Adrenal gland (tissue), 12 donors: Measurements from ENCODE around the gene MED27. TPM values are rescaled to one million over a fixed set of nuclear protein-coding genes. Genes with fewer than 3 reads are reported as not detected.

Experiments used
- DNase-seq, 7 donors: peaks; one replicate each; pipeline ENCODE4 v3.0.0-alpha.2; 2019 to 2020
- H3K27ac ChIP-seq, 5 donors: fragments of 200-600 bp; sonication (generic) in 4 of 5; 1 replicate in 3 of 5; 2 replicates in 2 of 5; pipeline versions ENCODE4 v1.5.1 to v1.8.0; 2016 to 2020; ENCODE audit warnings: mild to moderate bottlenecking in 1 of 5
- H3K27me3 ChIP-seq: fragments of 200-600 bp; 2 replicates; pipeline ENCODE4 v1.8.0; 2021
- H3K36me3 ChIP-seq, 2 donors: fragments of 200-600 bp; replicated peaks in 1 of 2; 1 replicate in 1 of 2; 2 replicates in 1 of 2; pipeline versions ENCODE4 v1.5.1 to v1.8.0; 2018 to 2022
- H3K4me1 ChIP-seq, 2 donors: fragments of 200-600 bp; replicated peaks in 1 of 2; 1 replicate in 1 of 2; 2 replicates in 1 of 2; pipeline versions ENCODE4 v1.5.1 to v1.8.0; 2018 to 2021
- H3K4me3 ChIP-seq, 4 donors: fragments of 200-600 bp; sonication (generic) in 3 of 4; one replicate each; pipeline ENCODE4 v1.5.1; 2016 to 2018
- H3K9me3 ChIP-seq, 3 donors: fragments of 200-600 bp; sonication (generic) in 1 of 3; replicated peaks in 1 of 3; 1 replicate in 2 of 3; 2 replicates in 1 of 3; pipeline versions ENCODE4 v1.5.1 to v1.8.0; 2016 to 2021
- POLR2A ChIP-seq, 2 donors: fragments of 450-650 bp; IDR thresholded peaks; one replicate each; pipeline ENCODE4 v1.6.1; 2017; ENCODE audit warnings: antibody characterized with exemption in 2 of 2, mild to moderate bottlenecking in 2 of 2, moderate library complexity in 1 of 2
- WGBS, 4 donors: extraction: QIAGEN DNeasy Blood & Tissue Kit in 2 of 4; methylation state at CpG; one replicate each; pipeline versions ENCODE4 v1.1.5 to v1.1.7; 2013 to 2017; 5-methylcytosine and 5-hydroxymethylcytosine counted together
- intact Hi-C, 2 donors: fragments of 100-400 bp; cut with DNase I; formaldehyde crosslinking; loops; one replicate each; pipeline versions ENCODE4 v1.14.1 to v1.15.0; 2022 to 2023
- polyA plus RNA-seq, 3 donors: library from polyadenylated mRNA; stranded (reverse); fragments of 200-250 nt in 2 of 3; fragments of 350-450 nt in 1 of 3; fragmentation: Illumina TruSeq in 1 of 3; extraction: RNeasy Lipid Tissue Mini Kit (QIAGEN cat#74804) in 1 of 3; gene quantifications; one replicate each; pipeline ENCODE4 v1.2.3, GENCODE V29; 2013 to 2014
- total RNA-seq, 9 donors: library from RNA; depleted of rRNA in 4 of 9; stranded (reverse); fragments of >200 nt in 4 of 9; fragments of 120-200 nt in 1 of 9; fragmentation: NEBNext Ultra II Directional in 1 of 9; extraction: Animal tissue kit (Norgen Biotek cat#: 25700) in 1 of 9; gene quantifications; one replicate each; pipeline versions ENCODE4 v1.1.0 to v1.2.4, GENCODE V29; 2013 to 2023
- TF ChIP-seq, protein P1 (sequence below), 6 experiments: fragments of 450-650 bp in 4 of 6; fragments of 200-600 bp in 2 of 6; sonication (generic) in 1 of 6; IDR thresholded peaks; 1 replicate in 5 of 6; 2 replicates in 1 of 6; pipeline versions ENCODE4 v1.5.1 to v1.8.0; 2016 to 2021; ENCODE audit warnings: antibody characterized with exemption in 6 of 6, mild to moderate bottlenecking in 2 of 6, moderate library complexity in 1 of 6
- donor health status: healthy with polysubstance abuse.
- donor health status: Bipolar disorder and iron deficiency.
- donor health status: DM: yes; HTN: yes; CAD: no.
- donor health status: DM: no; HTN: no; CAD: no.
- donor health status: DM: no; HTN: no; CAD: no.
- donor health status: DM: yes; HTN: yes; CAD: no.

The MED27 gene
- total and polyA plus RNA-seq, 12 donors: 12.2 to 37.4 (median 15.9) TPM

DNA sequence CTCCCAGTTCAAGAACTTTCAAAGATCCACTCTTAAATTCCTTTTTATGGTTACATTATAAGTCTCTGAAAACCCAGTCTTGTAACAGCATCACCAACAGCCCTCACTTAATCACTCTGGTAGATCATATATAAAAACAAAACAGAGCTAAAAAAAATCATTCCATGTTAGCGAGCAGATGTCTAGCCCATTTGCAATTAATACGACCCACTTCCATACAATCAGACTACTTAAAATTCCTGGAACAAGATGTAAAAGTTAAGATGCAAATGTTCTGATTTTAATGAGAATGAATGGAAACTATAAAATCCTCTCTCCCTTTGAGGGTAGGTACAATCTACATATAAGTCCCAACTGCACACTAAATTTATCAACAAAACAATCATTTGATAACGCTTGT, 167.0 kb downstream of the MED27 start:
- TF ChIP-seq, protein P1, sequence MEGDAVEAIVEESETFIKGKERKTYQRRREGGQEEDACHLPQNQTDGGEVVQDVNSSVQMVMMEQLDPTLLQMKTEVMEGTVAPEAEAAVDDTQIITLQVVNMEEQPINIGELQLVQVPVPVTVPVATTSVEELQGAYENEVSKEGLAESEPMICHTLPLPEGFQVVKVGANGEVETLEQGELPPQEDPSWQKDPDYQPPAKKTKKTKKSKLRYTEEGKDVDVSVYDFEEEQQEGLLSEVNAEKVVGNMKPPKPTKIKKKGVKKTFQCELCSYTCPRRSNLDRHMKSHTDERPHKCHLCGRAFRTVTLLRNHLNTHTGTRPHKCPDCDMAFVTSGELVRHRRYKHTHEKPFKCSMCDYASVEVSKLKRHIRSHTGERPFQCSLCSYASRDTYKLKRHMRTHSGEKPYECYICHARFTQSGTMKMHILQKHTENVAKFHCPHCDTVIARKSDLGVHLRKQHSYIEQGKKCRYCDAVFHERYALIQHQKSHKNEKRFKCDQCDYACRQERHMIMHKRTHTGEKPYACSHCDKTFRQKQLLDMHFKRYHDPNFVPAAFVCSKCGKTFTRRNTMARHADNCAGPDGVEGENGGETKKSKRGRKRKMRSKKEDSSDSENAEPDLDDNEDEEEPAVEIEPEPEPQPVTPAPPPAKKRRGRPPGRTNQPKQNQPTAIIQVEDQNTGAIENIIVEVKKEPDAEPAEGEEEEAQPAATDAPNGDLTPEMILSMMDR (IDR thresholded peaks at IDR 0.05): no peak
- H3K4me1 ChIP-seq: no peaks in the 10 kb centered on the region
- no peak overlapping the region for H3K27ac ChIP-seq
- WGBS, 4 donors: 92 to 97% (median 95%) methylated on average over 3 of the region's 3 CpGs
- no peak for DNase-seq
- no peaks in the 10 kb centered on the region for H3K27me3 ChIP-seq
- no peak overlapping the region for H3K4me3 ChIP-seq
- H3K36me3 ChIP-seq: no peaks in the 10 kb centered on the region
- H3K9me3 ChIP-seq: no peaks in the 10 kb centered on the region
- intact Hi-C loops: no loop called here

DNA sequence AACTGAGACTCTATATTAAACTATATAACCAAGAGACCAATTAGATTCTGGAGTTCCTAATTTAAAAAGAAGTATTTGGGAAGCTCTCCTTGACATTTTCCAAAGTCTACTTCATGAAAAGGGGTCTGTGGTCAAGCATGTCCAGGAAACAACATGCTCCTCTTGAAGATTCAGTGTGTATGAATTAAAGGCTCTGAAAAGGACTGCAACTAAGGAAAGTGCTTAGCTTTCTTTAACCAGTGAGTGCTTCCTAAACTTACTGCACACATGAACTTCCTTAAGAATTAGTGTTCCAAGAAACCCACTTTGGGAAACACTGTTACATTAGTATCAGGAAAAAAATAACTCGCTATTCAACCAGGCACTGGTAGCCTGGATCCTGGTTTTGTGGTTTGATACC, 167.6 kb downstream of the MED27 start:
- 88 to 100% (median 99%) methylated on average over 1 of the region's 1 CpG for WGBS, 4 donors
- DNase-seq: no peak
- intact Hi-C loops: no loop called here
- TF ChIP-seq, protein P1 (IDR thresholded peaks at IDR 0.05): no peak
- no peak for TF ChIP-seq POLR2A (IDR thresholded peaks at IDR 0.05)
- H3K36me3 ChIP-seq: no peaks in the 10 kb centered on the region
- H3K4me3 ChIP-seq: no peak overlapping the region
- H3K9me3 ChIP-seq: no peaks in the 10 kb centered on the region
- no peaks in the 10 kb centered on the region for H3K27me3 ChIP-seq
- no peak overlapping the region for H3K27ac ChIP-seq
- no peaks in the 10 kb centered on the region for H3K4me1 ChIP-seq

DNA sequence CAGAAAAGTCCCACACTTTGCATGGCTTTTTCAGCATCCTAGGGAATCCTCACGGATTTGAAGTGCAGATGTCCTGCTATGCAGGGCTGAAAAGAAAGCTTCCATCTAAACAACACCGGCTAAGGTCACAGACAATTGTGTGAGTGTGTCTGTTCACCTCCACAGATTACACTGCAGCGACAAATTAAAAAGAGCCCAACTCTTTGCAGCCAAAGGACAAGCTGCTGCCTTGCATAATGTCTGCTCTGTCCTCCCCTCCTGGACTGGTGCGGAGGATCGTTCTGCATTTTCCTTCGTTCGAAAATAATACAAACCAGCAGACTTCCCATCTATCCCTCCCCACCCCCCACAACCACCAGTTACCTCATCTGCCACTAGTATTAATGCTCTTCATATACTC, 169.1 kb downstream of the MED27 start:
- no peaks in the 10 kb centered on the region for H3K4me1 ChIP-seq
- H3K27ac ChIP-seq: no peak overlapping the region
- H3K27me3 ChIP-seq: no peaks in the 10 kb centered on the region
- DNase-seq: no peak
- TF ChIP-seq, protein P1 (IDR thresholded peaks at IDR 0.05): no peak
- TF ChIP-seq POLR2A (IDR thresholded peaks at IDR 0.05): no peak
- no peaks in the 10 kb centered on the region for H3K36me3 ChIP-seq
- intact Hi-C loops: no loop called here
- WGBS, 4 donors: 86 to 93% (median 90%) methylated on average over 6 to 7 of the region's 7 CpGs
- no peaks in the 10 kb centered on the region for H3K9me3 ChIP-seq
- no peak overlapping the region for H3K4me3 ChIP-seq

DNA sequence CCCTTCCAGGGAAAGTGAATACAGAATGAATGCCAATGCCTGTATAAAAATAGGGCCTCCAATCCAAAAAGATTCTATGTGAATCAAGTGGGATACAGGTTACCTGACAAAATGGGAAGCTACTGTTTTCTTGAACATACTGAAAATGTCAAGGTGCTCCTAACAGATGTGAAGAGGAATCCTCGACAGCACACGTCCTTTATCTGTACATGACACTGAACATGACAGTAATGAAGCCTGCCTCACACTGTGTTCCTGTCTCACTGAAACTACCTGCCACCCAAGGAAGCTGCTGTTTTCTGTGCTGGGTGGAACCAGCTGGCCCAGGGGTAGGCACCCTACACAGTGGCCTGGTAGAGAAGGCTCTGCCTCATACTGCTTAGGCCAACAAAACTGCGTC, 174.5 kb downstream of the MED27 start:
- H3K4me1 ChIP-seq: no peaks in the 10 kb centered on the region
- no peak for DNase-seq
- no peaks in the 10 kb centered on the region for H3K27me3 ChIP-seq
- no peaks in the 10 kb centered on the region for H3K36me3 ChIP-seq
- intact Hi-C loops: no loop called here
- no peak overlapping the region for H3K27ac ChIP-seq
- H3K4me3 ChIP-seq: no peak overlapping the region
- H3K9me3 ChIP-seq: no peaks in the 10 kb centered on the region
- TF ChIP-seq, protein P1 (IDR thresholded peaks at IDR 0.05): no peak
- no peak for TF ChIP-seq POLR2A (IDR thresholded peaks at IDR 0.05)
- 89 to 95% (median 92%) methylated on average over 2 to 3 of the region's 3 CpGs for WGBS, 4 donors
